ENCODE results near the gene ZNF765. TPM values are rescaled to one million over a fixed set of nuclear protein-coding genes. Genes with fewer than 3 reads are reported as not detected.
"Not testable (repeated sequence)": the region's sequence is repeated elsewhere in the genome, so short reads cannot be mapped to it uniquely, and the experiment has no call there.

Gene ZNF765
- 4.7 TPM for total RNA-seq
- long read RNA-seq, full-length matches to known transcripts, result 2 of 2 reads
- long read RNA-seq, partial matches to known transcripts, result 0 of 2 reads
- long read RNA-seq, other reads (novel, unspliced or antisense), result 0 of 2 reads

DNA sequence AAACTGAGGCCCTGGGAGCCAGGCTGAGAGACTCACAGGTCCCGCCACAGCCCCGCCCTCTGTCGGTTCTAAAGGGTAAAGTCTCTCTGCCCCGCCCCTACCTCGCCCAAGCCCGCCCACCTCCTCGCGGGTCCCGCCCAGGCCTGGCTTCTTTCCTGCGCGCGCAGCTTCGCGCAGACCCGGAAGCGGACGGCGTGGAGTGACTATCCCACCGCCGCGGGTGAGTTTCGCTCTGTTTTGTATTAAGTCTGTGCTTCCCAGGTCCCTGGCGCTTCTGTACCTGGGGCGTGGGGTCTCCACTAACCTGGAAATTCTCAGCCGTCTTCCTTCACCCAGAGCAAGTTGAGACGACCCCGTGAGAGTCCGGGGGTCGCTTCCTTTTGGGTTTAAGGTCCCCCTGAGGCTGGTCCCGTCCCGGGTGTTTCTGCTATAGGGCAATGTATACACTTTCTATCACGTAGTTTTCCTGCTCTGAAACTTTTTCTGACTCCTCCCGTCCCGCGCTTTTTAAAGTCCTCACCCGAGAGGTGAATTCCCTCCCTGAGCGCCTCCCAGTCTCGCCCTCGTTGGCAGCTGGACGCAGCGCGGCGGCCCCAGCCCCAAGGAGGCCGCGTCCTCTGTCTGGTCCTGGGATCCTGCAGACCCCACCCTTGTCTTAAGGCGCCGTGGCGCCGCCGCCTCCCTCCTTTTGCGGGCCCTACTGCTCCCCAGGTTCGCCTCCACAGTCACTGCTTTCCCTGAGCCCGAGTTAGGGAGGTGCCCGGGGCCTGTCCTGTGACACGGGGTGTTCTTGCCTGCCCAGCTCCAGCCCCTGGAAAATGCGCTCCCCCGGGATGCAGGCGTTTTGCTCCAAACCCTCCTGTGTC lies at the start of gene ZNF765:
Gene ZNF765 (plus strand): TSS at position 176 of the 866 bp plus-strand sequence. CDS start 2,867 bp downstream, outside the sequence.
- intact Hi-C loops (cut with micrococcal nuclease), result no loop called here
- DNase-seq (peak; percentile 97), ATAC-seq (peak; percentile 100)

DNA sequence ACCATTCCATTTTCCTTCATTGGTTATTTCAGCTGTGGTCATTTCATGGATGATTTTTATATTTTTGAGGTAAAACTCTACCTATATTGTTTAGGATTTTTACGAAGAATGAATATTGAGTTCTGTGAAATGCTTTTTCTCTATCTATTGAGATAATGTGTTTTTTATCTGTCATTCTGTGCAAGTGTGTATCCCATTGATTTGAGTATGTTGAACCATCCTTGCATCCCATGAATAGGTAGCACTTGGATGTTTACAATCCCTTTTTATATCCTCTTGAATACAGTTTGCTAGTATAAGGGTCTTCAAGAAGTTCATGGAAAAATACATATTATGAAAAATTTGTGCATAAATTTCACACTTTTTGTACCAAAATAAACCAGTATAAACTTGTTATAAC lies 39.2 kb upstream of the ZNF765 start:
- intact Hi-C loops (cut with micrococcal nuclease), result no loop called here
- no peak for DNase-seq
- no peak for ATAC-seq

DNA sequence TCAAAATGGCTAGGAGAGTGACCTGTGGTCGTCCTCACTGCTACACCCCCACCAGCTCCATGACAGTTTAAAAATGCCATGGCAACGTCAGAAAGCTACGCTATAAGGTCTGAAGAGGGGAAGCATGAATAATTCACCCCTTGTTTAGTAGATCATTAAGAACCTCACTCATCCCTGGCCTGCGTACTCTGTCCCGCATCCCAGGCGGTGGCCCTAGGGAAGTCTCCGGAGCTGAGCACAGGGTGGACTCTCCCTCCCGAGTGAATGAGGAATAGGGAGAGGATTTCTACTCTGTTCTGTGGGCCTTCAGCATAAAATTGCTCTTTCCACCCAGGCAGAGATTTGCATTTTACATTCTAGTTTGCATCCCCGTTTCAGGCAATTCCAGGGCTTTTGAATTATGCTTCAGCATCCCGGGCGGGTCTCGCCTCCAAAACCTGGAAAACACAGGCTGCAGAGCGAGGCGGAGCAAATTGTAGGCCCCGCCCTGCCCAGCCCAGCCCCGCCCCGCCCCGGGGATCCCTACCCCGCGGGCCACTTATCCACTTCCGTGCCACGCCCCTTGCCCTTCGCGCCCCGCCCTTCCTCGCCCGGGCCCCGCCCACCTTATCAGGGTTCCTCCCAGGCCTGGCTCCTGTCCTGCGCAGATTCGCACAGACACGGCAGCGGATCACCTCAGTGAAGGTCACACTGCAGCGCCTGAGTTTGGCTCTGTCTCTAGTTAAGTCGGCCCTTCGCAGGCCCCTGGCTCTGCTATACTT lies 36.9 kb upstream of the ZNF765 start:
- DNase-seq (peak; percentile 42), ATAC-seq (peak; percentile 58)
- intact Hi-C loops (cut with micrococcal nuclease), result no loop called here

DNA sequence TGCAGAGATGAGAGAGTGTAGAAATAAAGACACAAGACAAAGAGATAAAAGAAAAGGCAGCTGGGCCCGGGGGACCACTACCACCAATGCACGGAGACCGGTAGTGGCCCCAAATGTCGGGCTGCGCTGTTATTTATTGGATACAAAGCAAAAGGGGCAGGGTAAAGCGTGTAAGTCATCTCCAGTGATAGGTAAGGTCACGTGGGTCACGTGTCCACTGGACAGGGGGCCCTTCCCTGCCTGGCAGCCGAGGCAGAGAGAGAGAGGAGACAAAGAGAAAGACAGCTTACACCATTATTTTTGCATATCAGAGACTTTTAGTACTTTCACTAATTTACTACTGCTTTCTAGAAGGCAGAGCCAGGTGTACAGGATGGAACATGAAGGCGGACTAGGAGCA lies 34.9 kb upstream of the ZNF765 start:
- intact Hi-C loops (cut with micrococcal nuclease); DNase-seq; ATAC-seq: not testable (repeated sequence)

DNA sequence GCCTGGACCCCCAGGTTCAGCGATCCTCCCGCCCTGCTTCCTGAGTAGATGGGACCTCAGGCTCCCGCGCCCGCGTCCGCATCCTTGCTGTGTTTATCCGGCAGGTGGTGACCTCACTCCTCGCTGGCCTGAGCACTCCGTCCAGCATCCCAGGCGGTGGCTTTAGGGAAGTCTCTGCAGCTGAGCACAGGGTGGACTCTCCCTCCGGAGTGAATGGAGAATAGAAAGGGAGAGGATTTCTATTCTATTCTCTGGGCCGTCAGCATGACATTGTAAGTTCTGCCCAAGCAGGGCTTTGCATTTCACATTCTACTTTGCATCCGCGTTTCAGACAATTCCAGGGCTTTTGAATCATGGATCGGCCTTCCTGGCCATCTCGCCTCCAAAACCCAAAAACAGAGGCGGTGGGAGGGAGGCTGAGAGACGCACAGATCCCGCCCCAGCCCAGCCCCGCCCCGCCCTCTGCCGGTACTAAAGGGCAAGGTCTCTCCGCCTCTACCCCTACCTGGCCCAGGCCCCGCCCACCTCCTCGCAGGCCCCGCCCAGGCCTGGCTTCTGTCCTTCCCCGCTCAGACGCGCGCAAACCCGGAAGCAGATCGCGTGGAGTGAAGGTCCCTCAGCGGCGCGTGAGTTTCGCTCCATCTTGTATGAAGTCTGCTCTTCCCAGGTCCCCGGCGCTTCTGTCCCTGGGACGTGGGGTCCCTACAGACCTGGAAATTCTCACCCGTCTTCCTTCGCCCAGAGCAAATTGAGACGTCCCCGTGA lies 29.6 kb upstream of the ZNF765 start, which contains the start of gene ZNF525:
Gene ZNF525 (plus strand): TSS at position 572 of the 765 bp plus-strand sequence. CDS start 6,577 bp downstream, outside the sequence.
- intact Hi-C loops (cut with micrococcal nuclease), result no loop called here
- DNase-seq (peak; percentile 94), ATAC-seq (peak; percentile 100)

DNA sequence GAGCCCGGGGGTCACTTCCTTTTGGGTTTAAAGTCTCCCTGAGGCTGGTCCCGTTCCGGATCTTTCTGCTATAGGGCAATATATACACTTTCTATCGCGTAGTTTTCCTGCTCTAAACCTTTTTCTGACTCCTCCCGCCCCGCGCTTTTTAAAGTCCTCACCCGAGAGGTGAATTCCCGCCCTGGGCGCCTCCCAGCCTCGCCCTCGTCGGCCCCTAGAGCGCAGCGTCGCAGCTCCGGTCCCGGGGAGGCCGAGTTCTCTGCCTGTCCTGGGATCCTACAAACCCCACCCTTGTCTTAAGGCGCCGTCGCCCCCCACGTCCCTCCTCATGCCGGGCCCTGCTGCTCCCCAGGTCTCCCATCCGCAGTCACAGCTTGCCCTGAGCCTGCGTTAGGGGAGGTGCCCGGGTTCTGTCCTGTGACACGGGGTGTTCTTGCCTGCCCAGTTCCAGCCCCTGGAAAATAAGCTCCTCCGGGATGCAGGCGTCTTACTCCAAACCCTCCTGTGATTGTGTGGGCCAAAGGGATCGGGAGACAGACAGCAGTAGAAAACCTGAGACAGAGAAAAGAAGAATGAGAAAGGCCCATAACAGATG lies 29.0 kb upstream of the ZNF765 start:
- ATAC-seq, result peak; percentile 66
- DNase-seq, result peak; percentile 32

DNA sequence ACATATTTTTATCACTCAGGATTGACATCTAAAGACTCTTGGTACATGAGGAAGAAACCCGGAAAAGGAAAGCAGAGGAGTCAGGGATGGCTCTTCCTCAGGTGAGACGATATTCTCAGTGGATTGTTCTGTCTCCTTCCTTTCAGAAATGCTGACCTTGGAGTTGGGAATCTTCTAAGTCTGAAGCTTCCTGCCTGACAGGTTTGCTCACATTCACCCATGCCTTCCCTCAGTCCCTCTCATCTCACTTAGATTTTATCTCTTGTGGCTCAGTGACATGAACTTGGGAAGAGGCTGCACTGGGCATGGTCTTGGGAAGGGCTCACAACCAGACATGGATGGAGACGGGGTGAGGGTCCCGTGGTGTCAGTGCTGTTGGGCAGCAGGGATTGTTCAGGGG lies 22.8 kb upstream of the ZNF765 start:
- ATAC-seq (no peak), DNase-seq (no peak)
- intact Hi-C loops (cut with micrococcal nuclease), result no loop called here

More for the DNA sequence above, 29.0 kb upstream of the ZNF765 start:
- intact Hi-C loops (cut with micrococcal nuclease), result no loop called here

DNA sequence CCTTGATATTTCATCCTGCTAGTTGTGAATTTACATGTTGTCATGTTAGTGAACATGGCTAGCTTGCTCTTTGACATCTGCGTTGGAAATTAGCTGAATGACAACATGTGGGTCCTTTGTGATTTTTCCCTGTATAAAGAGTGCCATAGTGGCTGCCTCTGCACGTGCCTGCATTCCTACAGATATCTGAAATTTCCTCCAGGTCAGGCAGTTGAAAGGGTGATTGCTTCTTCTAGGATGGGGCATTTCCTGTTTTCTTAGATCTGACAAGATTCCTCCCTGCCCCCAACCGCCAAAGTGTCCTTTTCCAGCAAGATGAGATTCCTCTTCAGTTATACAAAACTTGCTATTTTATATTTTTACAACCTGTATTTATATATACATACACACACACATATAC lies 20.7 kb upstream of the ZNF765 start:
- ATAC-seq (no peak), DNase-seq (no peak)
- intact Hi-C loops (cut with micrococcal nuclease), result no loop called here

DNA sequence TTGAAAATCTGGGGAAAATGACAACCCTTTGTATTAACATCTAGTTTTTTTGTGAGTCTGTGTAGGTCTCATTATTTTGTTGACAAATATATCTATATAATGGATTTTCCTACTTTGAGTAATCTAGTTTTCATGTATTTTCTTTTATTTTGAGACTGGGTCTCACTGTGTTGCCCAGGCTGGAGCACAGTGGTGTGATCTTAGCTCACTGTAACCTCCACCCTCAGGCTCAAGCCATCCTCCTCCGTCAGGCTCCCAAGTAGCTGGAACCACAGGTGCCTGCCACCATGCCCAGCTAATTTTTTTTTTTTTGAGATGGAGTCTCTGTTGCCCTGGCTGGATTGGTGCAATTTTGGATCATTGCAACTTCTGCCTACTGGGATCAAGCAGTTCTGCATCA lies 20.2 kb upstream of the ZNF765 start:
- no peak for DNase-seq
- ATAC-seq, result no peak
- intact Hi-C loops (cut with micrococcal nuclease), result no loop called here

DNA sequence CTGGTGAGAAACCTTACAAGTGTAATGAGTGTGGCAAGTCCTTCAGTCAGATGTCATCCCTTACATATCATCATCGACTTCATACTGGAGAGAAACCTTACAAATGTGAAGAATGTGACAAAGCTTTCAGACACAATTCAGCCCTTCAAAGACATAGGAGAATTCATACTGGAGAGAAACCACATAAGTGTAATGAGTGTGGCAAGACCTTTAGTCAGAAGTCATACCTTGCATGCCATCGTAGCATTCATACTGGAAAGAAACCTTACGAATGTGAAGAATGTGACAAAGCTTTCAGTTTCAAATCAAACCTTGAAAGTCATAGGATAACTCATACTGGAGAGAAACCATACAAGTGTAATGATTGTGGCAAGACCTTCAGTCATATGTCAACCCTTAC lies 13.6 kb upstream of the ZNF765 start:
- DNase-seq (no peak), ATAC-seq (no peak)
- intact Hi-C loops (cut with micrococcal nuclease), result no loop called here

DNA sequence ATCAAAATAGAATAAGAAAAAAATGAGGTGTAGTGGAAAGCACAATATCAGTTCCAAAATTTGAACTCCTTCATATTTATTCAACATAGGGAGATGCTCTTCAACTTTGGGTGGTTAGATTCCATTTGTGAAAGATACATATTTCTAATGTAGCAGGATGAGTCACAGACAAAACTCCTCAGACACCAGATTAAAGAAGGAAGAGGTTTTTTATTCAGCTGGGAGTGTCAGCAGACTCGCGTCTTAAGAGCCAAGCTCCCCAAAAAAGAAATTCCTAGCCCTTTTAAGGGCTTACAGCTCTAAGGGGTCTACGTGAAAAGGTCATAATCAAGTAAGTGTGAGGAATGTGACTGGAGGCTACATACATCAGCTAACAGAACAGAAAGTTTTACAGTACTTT lies 6.8 kb upstream of the ZNF765 start:
- ATAC-seq (no peak), DNase-seq (no peak)
- intact Hi-C loops (cut with micrococcal nuclease), result no loop called here

DNA sequence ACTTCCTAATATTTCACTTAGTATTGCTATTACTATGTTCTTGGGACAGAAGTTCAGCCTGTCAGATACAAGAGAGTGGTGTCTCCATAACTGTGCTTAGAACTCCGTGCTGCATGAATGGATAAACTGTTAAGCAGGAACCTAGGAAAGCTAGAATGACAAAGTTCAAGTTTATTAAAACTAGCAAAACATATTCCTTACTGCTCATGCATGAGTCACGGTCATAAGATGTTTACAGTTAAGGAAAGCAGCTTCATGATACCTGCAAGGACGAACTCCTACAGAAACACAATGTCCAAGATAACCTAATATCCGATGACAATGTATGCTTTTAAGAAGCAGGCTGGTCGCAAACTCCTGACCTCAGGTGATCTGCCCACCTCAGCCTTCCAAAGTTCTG lies 6.0 kb upstream of the ZNF765 start:
- ATAC-seq (no peak), DNase-seq (no peak)
- intact Hi-C loops (cut with micrococcal nuclease), result no loop called here

DNA sequence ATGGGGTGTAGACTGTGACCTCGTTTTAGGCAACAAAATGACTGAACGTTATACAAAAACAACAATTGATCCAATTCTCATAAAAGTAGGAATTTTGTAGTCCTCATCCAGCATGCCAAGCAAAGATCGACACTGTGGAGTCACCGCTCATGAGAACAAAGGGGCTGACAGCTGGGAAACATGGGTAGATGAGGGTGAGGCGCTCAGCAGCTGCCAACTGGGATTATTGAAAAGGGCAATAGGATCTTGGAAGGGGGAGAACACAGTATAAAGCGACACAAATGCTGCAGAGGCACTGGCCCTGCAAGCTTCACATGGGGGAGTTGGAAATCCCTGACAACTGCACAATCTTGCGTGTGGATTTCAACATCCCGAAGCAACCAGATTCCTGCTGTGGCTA lies 5.4 kb upstream of the ZNF765 start:
- intact Hi-C loops (cut with micrococcal nuclease), result no loop called here
- DNase-seq (no peak), ATAC-seq (no peak)

DNA sequence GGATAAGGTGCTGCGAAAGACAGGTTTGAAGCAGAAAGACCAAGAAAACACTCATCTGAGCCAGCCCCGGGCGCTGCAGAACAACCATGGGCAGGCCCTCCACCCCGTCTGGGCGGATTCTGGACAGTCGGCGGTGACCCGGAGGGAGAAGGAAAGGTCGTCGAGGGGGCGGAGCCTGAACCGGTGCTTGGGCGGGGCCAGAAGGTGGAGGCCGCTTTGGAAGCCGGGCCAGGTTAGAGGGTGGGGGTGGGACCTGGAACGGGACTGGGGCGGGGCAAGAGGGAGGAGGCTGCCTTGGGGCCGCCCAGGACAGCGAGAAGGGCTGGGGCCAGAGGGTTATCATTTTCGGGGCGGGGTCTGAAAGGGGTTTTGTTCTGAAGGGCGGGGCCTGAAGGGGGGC lies 5.0 kb upstream of the ZNF765 start:
- no peak for DNase-seq

DNA sequence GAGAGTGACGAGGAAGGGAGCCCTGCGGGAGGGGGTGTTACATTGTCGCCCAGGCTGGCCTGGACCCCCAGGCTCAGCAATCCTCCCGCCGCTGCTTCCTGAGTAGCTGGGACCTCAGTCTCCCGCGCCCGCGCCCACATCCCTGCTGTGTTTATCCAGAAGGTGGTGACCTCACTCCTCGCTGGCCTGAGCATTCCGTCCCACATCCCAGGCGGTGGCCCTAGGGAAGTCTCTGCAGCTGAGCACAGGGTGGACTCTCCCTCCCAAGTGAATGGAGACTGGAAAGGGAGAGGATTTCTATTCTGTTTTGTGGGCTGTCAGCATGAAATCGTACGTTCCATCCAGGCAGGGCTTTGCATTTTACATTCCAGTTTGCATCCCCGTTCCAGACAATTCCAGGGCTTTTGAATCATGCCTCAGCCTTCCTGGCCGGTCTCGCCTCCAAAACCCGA lies 401 bp upstream of the ZNF765 start:
- ATAC-seq (peak; percentile 76), DNase-seq (peak; percentile 71)
- intact Hi-C loops (cut with micrococcal nuclease), result no loop called here

More for the DNA sequence above, 5.0 kb upstream of the ZNF765 start:
- intact Hi-C loops (cut with micrococcal nuclease), result no loop called here
- ATAC-seq, result no peak

DNA sequence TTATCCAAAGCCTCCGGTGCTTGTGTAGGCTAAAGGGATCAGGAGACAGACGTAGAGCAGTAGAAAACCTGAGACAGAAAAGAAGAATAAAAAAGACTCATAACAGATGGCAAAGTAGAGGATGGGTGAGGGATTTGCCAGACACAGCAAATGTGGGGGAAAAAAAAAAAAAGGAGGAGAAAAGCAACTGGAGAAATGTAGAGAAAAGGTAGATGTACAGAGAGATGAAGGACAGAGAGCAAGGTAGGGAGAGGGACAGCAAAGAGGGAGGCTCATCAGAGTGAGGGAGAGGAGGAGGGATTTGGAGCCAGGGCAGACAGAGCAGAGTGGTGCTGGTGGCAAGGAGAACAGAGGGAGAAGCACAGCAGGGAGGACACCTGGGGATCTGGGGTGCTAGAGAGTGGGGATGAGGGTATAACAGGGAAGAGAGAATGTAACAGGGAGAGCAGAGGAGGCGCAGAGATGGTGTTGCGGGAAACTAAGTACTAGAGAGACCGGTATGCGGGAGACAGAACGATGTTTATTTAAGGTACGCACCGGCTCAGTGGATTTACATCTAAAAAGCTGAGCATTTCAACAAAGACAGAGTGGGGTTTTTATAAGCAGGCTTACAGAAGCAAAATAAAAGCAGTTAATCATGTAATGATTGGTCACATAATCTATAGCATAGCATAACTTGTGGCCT lies 1.0 kb downstream of the ZNF765 start:
- ATAC-seq; intact Hi-C loops (cut with micrococcal nuclease); DNase-seq: not testable (repeated sequence)

DNA sequence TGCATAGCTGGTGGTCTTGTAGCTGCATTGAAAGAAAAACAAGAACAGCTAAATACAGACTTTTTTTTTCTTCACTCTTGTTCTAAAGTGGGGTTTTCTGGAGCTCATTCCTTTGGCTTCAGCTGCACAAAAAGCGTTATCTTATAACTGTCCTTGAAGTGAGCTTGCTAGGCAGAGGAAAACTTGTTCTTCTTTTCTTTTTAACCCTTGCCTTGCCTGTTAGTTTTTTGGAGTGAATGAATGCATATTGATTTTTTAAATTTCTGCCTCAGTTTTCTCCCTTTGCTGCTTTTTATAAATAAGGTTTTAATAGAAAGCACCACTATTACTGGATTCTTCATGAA lies 1.5 kb downstream of the ZNF765 start:
- DNase-seq, result no peak
- ATAC-seq, result no peak
- intact Hi-C loops (cut with micrococcal nuclease), result no loop called here

DNA sequence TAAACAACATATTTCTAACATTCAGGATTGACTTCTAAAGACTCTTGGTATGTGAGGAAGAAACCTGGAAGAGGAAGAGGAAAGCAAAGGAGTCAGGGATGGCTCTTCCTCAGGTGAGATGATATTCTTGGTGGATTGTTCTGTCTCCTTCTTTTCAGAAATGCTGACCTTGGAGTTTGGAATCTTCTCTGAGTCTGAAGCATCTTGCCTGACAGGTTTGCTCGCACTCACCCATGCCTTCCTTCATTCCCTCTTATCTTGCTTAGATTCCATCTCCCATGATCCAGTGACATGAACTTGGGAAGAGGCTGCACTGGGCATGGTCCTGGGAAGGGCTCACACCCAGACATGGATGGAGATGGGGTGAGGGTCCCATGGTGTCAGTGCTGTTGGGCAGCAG lies 3.0 kb downstream of the ZNF765 start:
- DNase-seq; ATAC-seq; intact Hi-C loops (cut with micrococcal nuclease): not testable (repeated sequence)
